Activated B cell treated with CpG ODN at 0.5 μM for 24 hours (primary cell): ENCODE results near the gene AUNIP. TPM values are rescaled to one million over a fixed set of nuclear protein-coding genes. Genes with fewer than 3 reads are reported as not detected.

ENCODE experiments used
- ATAC-seq: fragments of 200-7000 bp; cut with Tn5 transposase; one replicate; pipeline ENCODE4 v1.10.0; 2021; ENCODE audit warnings: low read depth, mild to moderate bottlenecking, moderate library complexity
- CTCF ChIA-PET: fragments of 350-600 bp; sonication (Branson Sonifier 250); formaldehyde crosslinking; loops from one replicate; lab custom pipeline; 2021; ENCODE audit warnings: antibody characterized with exemption; lab: Charles Lee
- POLR2A ChIA-PET: fragments of 350-600 bp; sonication (Branson Sonifier 250); formaldehyde crosslinking; loops from one replicate; lab custom pipeline; 2021; ENCODE audit warnings: antibody characterized with exemption; lab: Charles Lee
- DNase-seq: peaks from one replicate; pipeline ENCODE4 v3.0.0; 2022
- H3K27ac Mint-ChIP-seq: one replicate; pipeline ENCODE4 v1.8.0; 2020; ENCODE audit warnings: mixed read lengths
- H3K27me3 Mint-ChIP-seq: one replicate; pipeline ENCODE4 v1.8.0; 2021; ENCODE audit warnings: mixed read lengths
- H3K36me3 Mint-ChIP-seq: one replicate; pipeline ENCODE4 v1.8.0; 2021; ENCODE audit warnings: low read depth, mixed read lengths
- H3K4me1 Mint-ChIP-seq: one replicate; pipeline ENCODE4 v1.8.0; 2021; ENCODE audit warnings: mixed read lengths
- H3K4me3 Mint-ChIP-seq: one replicate; pipeline ENCODE4 v1.8.0; 2020; ENCODE audit warnings: mild to moderate bottlenecking, mixed read lengths
- H3K9me3 Mint-ChIP-seq: one replicate; pipeline ENCODE4 v1.8.0; 2020; ENCODE audit warnings: mixed read lengths
- CTCF ChIP-seq: fragments of 200-600 bp; IDR thresholded peaks from one replicate; pipeline ENCODE4 v1.8.0; 2022; ENCODE audit warnings: antibody characterized with exemption, mild to moderate bottlenecking
- intact Hi-C: fragments of 100-400 bp; cut with micrococcal nuclease; formaldehyde crosslinking; loops from one replicate; pipeline ENCODE4 v1.15.1; 2024
- total RNA-seq: library from RNA; stranded (reverse); gene quantifications from 2 replicates; pipeline ENCODE4 v1.2.3, GENCODE V29; 2022

Gene AUNIP
- total RNA-seq, 1 donor from 2014 or later: 0.42 TPM

- ATAC-seq (no peak), DNase-seq (no peak)
- Mint-ChIP-seq H3K36me3 (peaks cover 14% of the 10 kb centered on the region), H3K27me3 (no peaks in the 10 kb centered on the region), H3K9me3 (no peaks in the 10 kb centered on the region), H3K27ac (no peak overlapping the region), H3K4me1 (peaks cover 27% of the 10 kb centered on the region), H3K4me3 (no peak overlapping the region)
- TF ChIP-seq CTCF: no peak
- intact Hi-C loops: no loop called here
- POLR2A ChIA-PET: no interaction called here
- CTCF ChIA-PET: no interaction called here
Measured at GRCh38 chr1:25805863-25806225, 53.4 kb downstream of the AUNIP start.

GRCh38 chr1:25804964-25805862 is 54.0 kb downstream of the AUNIP start:
- H3K9me3 Mint-ChIP-seq: no peaks in the 10 kb centered on the region
- POLR2A ChIA-PET: interaction anchor here (0.6 kb wide), 1 partner anchor 9 kb away, joined by 5 read pairs; no protein-coding TSS in a partner anchor
- H3K27ac Mint-ChIP-seq: no peak overlapping the region
- no peak for TF ChIP-seq CTCF
- no peak overlapping the region for H3K4me3 Mint-ChIP-seq
- H3K36me3 Mint-ChIP-seq: peaks cover 14% of the 10 kb centered on the region
- intact Hi-C loops: no loop called here
- CTCF ChIA-PET: no interaction called here
- H3K27me3 Mint-ChIP-seq: no peaks in the 10 kb centered on the region
- peaks cover 26% of the 10 kb centered on the region for H3K4me1 Mint-ChIP-seq
- DNase-seq: no peak
- ATAC-seq: no peak

GRCh38 chr1:25804244-25804963 is 54.9 kb downstream of the AUNIP start:
- intact Hi-C loops: no loop called here
- no peak overlapping the region for H3K4me3 Mint-ChIP-seq

GRCh38 chr1:25803368-25803767 is 55.9 kb downstream of the AUNIP start:
- ATAC-seq (no peak), DNase-seq (no peak)
- ChIA-PET POLR2A (no interaction called here), CTCF (no interaction called here)
- Mint-ChIP-seq H3K4me1 (peaks cover 20% of the 10 kb centered on the region), H3K4me3 (no peak overlapping the region), H3K9me3 (no peaks in the 10 kb centered on the region), H3K27me3 (no peaks in the 10 kb centered on the region), H3K27ac (no peak overlapping the region), H3K36me3 (peaks cover 11% of the 10 kb centered on the region)
- no peak for TF ChIP-seq CTCF
- intact Hi-C loops: no loop called here

More at GRCh38 chr1:25804244-25804963, 54.9 kb downstream of the AUNIP start:
- Mint-ChIP-seq H3K9me3 (no peaks in the 10 kb centered on the region), H3K36me3 (peaks cover 13% of the 10 kb centered on the region), H3K27ac (no peak overlapping the region), H3K27me3 (no peaks in the 10 kb centered on the region), H3K4me1 (peaks cover 23% of the 10 kb centered on the region)
- POLR2A ChIA-PET: interaction anchor here (0.6 to 0.7 kb wide), 2 partner anchors 9 to 14 kb away, joined by 3 to 5 read pairs; no protein-coding TSS in a partner anchor
- DNase-seq: no peak
- CTCF ChIA-PET: no interaction called here
- no peak for ATAC-seq
- TF ChIP-seq CTCF: no peak

GRCh38 chr1:25802915-25803314 is 56.3 kb downstream of the AUNIP start:
- TF ChIP-seq CTCF: no peak
- intact Hi-C loops: no loop called here
- ChIA-PET CTCF (no interaction called here), POLR2A (no interaction called here)
- DNase-seq (no peak), ATAC-seq (no peak)
- H3K27me3 Mint-ChIP-seq: no peaks in the 10 kb centered on the region
- H3K4me1 Mint-ChIP-seq: peaks cover 20% of the 10 kb centered on the region
- H3K9me3 Mint-ChIP-seq: no peaks in the 10 kb centered on the region
- H3K36me3 Mint-ChIP-seq: peaks cover 11% of the 10 kb centered on the region
- no peak overlapping the region for H3K4me3 Mint-ChIP-seq
- no peak overlapping the region for H3K27ac Mint-ChIP-seq
